ENCODE results near the gene INPP4A. TPM values are rescaled to one million over a fixed set of nuclear protein-coding genes. Genes with fewer than 3 reads are reported as not detected.
A peak's percentile ranks its signal among the peaks of the same experiment; 100 is the strongest.

Gene INPP4A
- total and polyA plus RNA-seq, 2 donors = 17.9 to 24.9 TPM

GRCh38 chr2:98552499-98553179, 108.0 kb downstream of the INPP4A start:
- Histone ChIP-seq H3K27ac (ENCODE audit: low read depth in 1 of 2, low read length in 1 of 2) (no peak overlapping the region), H3K36me3 (ENCODE audit: control insufficient read depth in 2 of 2, insufficient read depth in 2 of 2, low read length in 1 of 2) (peaks cover 38 to 71% of the 10 kb centered on the region in 2 donors), H3K9me3 (ENCODE audit: control insufficient read depth in 2 of 2, insufficient read depth in 1 of 2, low read length in 1 of 2) (no peaks in the 10 kb centered on the region), H3K27me3 (ENCODE audit: control insufficient read depth in 2 of 2, insufficient read depth in 1 of 2, low read length in 1 of 2) (no peaks in the 10 kb centered on the region), H3K4me1 (ENCODE audit: control insufficient read depth in 2 of 2, insufficient read depth in 2 of 2, low read length in 2 of 2) (peaks cover 75 to 85% of the 10 kb centered on the region in 2 donors), H3K4me3 (ENCODE audit: low read length in 2 of 2) (no peak overlapping the region)
- 99% methylated on average over 7 of the region's 7 CpGs for WGBS
- no peak for DNase-seq (ENCODE audit: low read depth in 6 of 9, low spot score in 9 of 9)

GRCh38 chr2:98554116-98554861, 109.6 kb downstream of the INPP4A start:
- peaks cover 49 to 79% of the 10 kb centered on the region in 2 donors for H3K36me3 ChIP-seq (ENCODE audit: control insufficient read depth in 2 of 2, insufficient read depth in 2 of 2, low read length in 1 of 2)
- peak overlapping the region; percentile 58 to 74 for H3K27ac ChIP-seq (ENCODE audit: low read depth in 1 of 2, low read length in 1 of 2)
- peaks cover 66 to 85% of the 10 kb centered on the region in 2 donors for H3K4me1 ChIP-seq (ENCODE audit: control insufficient read depth in 2 of 2, insufficient read depth in 2 of 2, low read length in 2 of 2)

GRCh38 chr2:98555696-98556095, 111.0 kb downstream of the INPP4A start:
- H3K27me3 ChIP-seq (ENCODE audit: control insufficient read depth in 2 of 2, insufficient read depth in 1 of 2, low read length in 1 of 2) = no peaks in the 10 kb centered on the region
- no peak overlapping the region for H3K4me3 ChIP-seq (ENCODE audit: low read length in 2 of 2)
- WGBS = 99% methylated on average over 8 of the region's 8 CpGs
- peak overlapping the region; percentile 36 to 91 for H3K27ac ChIP-seq (ENCODE audit: low read depth in 1 of 2, low read length in 1 of 2)
- DNase-seq (ENCODE audit: low read depth in 6 of 9, low spot score in 9 of 9) = no peak
- H3K4me1 ChIP-seq (ENCODE audit: control insufficient read depth in 2 of 2, insufficient read depth in 2 of 2, low read length in 2 of 2) = peaks cover 60 to 85% of the 10 kb centered on the region in 2 donors
- no peaks in the 10 kb centered on the region for H3K9me3 ChIP-seq (ENCODE audit: control insufficient read depth in 2 of 2, insufficient read depth in 1 of 2, low read length in 1 of 2)
- H3K36me3 ChIP-seq (ENCODE audit: control insufficient read depth in 2 of 2, insufficient read depth in 2 of 2, low read length in 1 of 2) = peaks cover 50 to 82% of the 10 kb centered on the region in 2 donors

More at GRCh38 chr2:98554116-98554861, 109.6 kb downstream of the INPP4A start:
- Histone ChIP-seq H3K4me3 (ENCODE audit: low read length in 2 of 2) (no peak overlapping the region), H3K9me3 (ENCODE audit: control insufficient read depth in 2 of 2, insufficient read depth in 1 of 2, low read length in 1 of 2) (no peaks in the 10 kb centered on the region), H3K27me3 (ENCODE audit: control insufficient read depth in 2 of 2, insufficient read depth in 1 of 2, low read length in 1 of 2) (no peaks in the 10 kb centered on the region)
- 36% methylated on average over 10 of the region's 10 CpGs for WGBS
- peak in 1 of 9 donors; percentile 48 for DNase-seq (ENCODE audit: low read depth in 6 of 9, low spot score in 9 of 9)

- H3K27me3 ChIP-seq (ENCODE audit: control insufficient read depth in 2 of 2, insufficient read depth in 1 of 2, low read length in 1 of 2) = no peaks in the 10 kb centered on the region
- 36% methylated on average over 5 of the region's 5 CpGs for WGBS
- peak overlapping the region; percentile 2 to 91 for H3K27ac ChIP-seq (ENCODE audit: low read depth in 1 of 2, low read length in 1 of 2)
- peak in 5 of 9 donors; percentile 57 to 81 (median 65) for DNase-seq (ENCODE audit: low read depth in 6 of 9, low spot score in 9 of 9)
- no peak overlapping the region for H3K4me3 ChIP-seq (ENCODE audit: low read length in 2 of 2)
- peaks cover 47 to 81% of the 10 kb centered on the region in 2 donors for H3K36me3 ChIP-seq (ENCODE audit: control insufficient read depth in 2 of 2, insufficient read depth in 2 of 2, low read length in 1 of 2)
- peaks cover 54 to 78% of the 10 kb centered on the region in 2 donors for H3K4me1 ChIP-seq (ENCODE audit: control insufficient read depth in 2 of 2, insufficient read depth in 2 of 2, low read length in 2 of 2)
- H3K9me3 ChIP-seq (ENCODE audit: control insufficient read depth in 2 of 2, insufficient read depth in 1 of 2, low read length in 1 of 2) = no peaks in the 10 kb centered on the region
These were observed 111.8 kb downstream of the INPP4A start for GRCh38 chr2:98556344-98557033.

GRCh38 chr2:98558852-98559530, 114.3 kb downstream of the INPP4A start:
- Histone ChIP-seq H3K4me3 (ENCODE audit: low read length in 2 of 2) (no peak overlapping the region), H3K36me3 (ENCODE audit: control insufficient read depth in 2 of 2, insufficient read depth in 2 of 2, low read length in 1 of 2) (peaks cover 46 to 76% of the 10 kb centered on the region in 2 donors), H3K27ac (ENCODE audit: low read depth in 1 of 2, low read length in 1 of 2) (peak overlapping the region; percentile 5 to 75), H3K9me3 (ENCODE audit: control insufficient read depth in 2 of 2, insufficient read depth in 1 of 2, low read length in 1 of 2) (peaks cover 0 to 5% of the 10 kb centered on the region in 2 donors), H3K27me3 (ENCODE audit: control insufficient read depth in 2 of 2, insufficient read depth in 1 of 2, low read length in 1 of 2) (no peaks in the 10 kb centered on the region), H3K4me1 (ENCODE audit: control insufficient read depth in 2 of 2, insufficient read depth in 2 of 2, low read length in 2 of 2) (peaks cover 55 to 84% of the 10 kb centered on the region in 2 donors)
- WGBS = 96% methylated on average over 16 of the region's 16 CpGs
- peak in 1 of 9 donors; percentile 37 for DNase-seq (ENCODE audit: low read depth in 6 of 9, low spot score in 9 of 9)

GRCh38 chr2:98559581-98559980, 114.9 kb downstream of the INPP4A start:
- WGBS = 51% methylated on average over 3 of the region's 3 CpGs

GRCh38 chr2:98560256-98560771, 115.7 kb downstream of the INPP4A start:
- Histone ChIP-seq H3K27ac (ENCODE audit: low read depth in 1 of 2, low read length in 1 of 2) (peak overlapping the region in 1 of 2 donors; percentile 75), H3K4me3 (ENCODE audit: low read length in 2 of 2) (no peak overlapping the region), H3K27me3 (ENCODE audit: control insufficient read depth in 2 of 2, insufficient read depth in 1 of 2, low read length in 1 of 2) (no peaks in the 10 kb centered on the region), H3K36me3 (ENCODE audit: control insufficient read depth in 2 of 2, insufficient read depth in 2 of 2, low read length in 1 of 2) (peaks cover 41 to 75% of the 10 kb centered on the region in 2 donors), H3K9me3 (ENCODE audit: control insufficient read depth in 2 of 2, insufficient read depth in 1 of 2, low read length in 1 of 2) (peaks cover 0 to 5% of the 10 kb centered on the region in 2 donors), H3K4me1 (ENCODE audit: control insufficient read depth in 2 of 2, insufficient read depth in 2 of 2, low read length in 2 of 2) (peaks cover 57 to 84% of the 10 kb centered on the region in 2 donors)
- DNase-seq (ENCODE audit: low read depth in 6 of 9, low spot score in 9 of 9) = no peak
- 96% methylated on average over 9 of the region's 9 CpGs for WGBS

More at GRCh38 chr2:98559581-98559980, 114.9 kb downstream of the INPP4A start:
- H3K27ac ChIP-seq (ENCODE audit: low read depth in 1 of 2, low read length in 1 of 2) = peak overlapping the region; percentile 67 to 75
- H3K9me3 ChIP-seq (ENCODE audit: control insufficient read depth in 2 of 2, insufficient read depth in 1 of 2, low read length in 1 of 2) = peaks cover 0 to 5% of the 10 kb centered on the region in 2 donors
- DNase-seq (ENCODE audit: low read depth in 6 of 9, low spot score in 9 of 9) = no peak
- no peak overlapping the region for H3K4me3 ChIP-seq (ENCODE audit: low read length in 2 of 2)
- H3K4me1 ChIP-seq (ENCODE audit: control insufficient read depth in 2 of 2, insufficient read depth in 2 of 2, low read length in 2 of 2) = peaks cover 55 to 84% of the 10 kb centered on the region in 2 donors
- H3K27me3 ChIP-seq (ENCODE audit: control insufficient read depth in 2 of 2, insufficient read depth in 1 of 2, low read length in 1 of 2) = no peaks in the 10 kb centered on the region
- peaks cover 45 to 76% of the 10 kb centered on the region in 2 donors for H3K36me3 ChIP-seq (ENCODE audit: control insufficient read depth in 2 of 2, insufficient read depth in 2 of 2, low read length in 1 of 2)

GRCh38 chr2:98561018-98561417, 116.4 kb downstream of the INPP4A start:
- peak overlapping the region in 1 of 2 donors; percentile 75 for H3K27ac ChIP-seq (ENCODE audit: low read depth in 1 of 2, low read length in 1 of 2)
- 99% methylated on average over 9 of the region's 9 CpGs for WGBS
- no peaks in the 10 kb centered on the region for H3K27me3 ChIP-seq (ENCODE audit: control insufficient read depth in 2 of 2, insufficient read depth in 1 of 2, low read length in 1 of 2)
- H3K9me3 ChIP-seq (ENCODE audit: control insufficient read depth in 2 of 2, insufficient read depth in 1 of 2, low read length in 1 of 2) = peaks cover 0 to 5% of the 10 kb centered on the region in 2 donors
- no peak for DNase-seq (ENCODE audit: low read depth in 6 of 9, low spot score in 9 of 9)
- H3K4me1 ChIP-seq (ENCODE audit: control insufficient read depth in 2 of 2, insufficient read depth in 2 of 2, low read length in 2 of 2) = peaks cover 59 to 84% of the 10 kb centered on the region in 2 donors
- H3K36me3 ChIP-seq (ENCODE audit: control insufficient read depth in 2 of 2, insufficient read depth in 2 of 2, low read length in 1 of 2) = peaks cover 41 to 74% of the 10 kb centered on the region in 2 donors
- H3K4me3 ChIP-seq (ENCODE audit: low read length in 2 of 2) = no peak overlapping the region
